ENCODE data around the gene NANS. TPM values are rescaled to one million over a fixed set of nuclear protein-coding genes. Genes with fewer than 3 reads are reported as not detected.
A peak's percentile ranks its signal among the peaks of the same experiment; 100 is the strongest.

Gene NANS
- total RNA-seq, 1 experiment from 2014 or later = 40.4 TPM

- no peaks in the 10 kb centered on the region for H3K27me3 Mint-ChIP-seq (ENCODE audit: low read depth)
These were observed 31.8 kb upstream of the NANS start for GRCh38 chr9:98024702-98025101.

More at GRCh38 chr9:98024702-98025101, 31.8 kb upstream of the NANS start:
- no peaks in the 10 kb centered on the region for H3K9me3 ChIP-seq (ENCODE audit: control insufficient read depth, low read depth, low read length)
- no peak overlapping the region for H3K23ac ChIP-seq (ENCODE audit: insufficient read length, low read depth, low read length)
- H3T11ph ChIP-seq (ENCODE audit: low read length) = no peak overlapping the region
- H3K79me2 ChIP-seq (ENCODE audit: insufficient read depth, low read length) = no peaks in the 10 kb centered on the region
- no peak overlapping the region for H3K4me2 ChIP-seq (ENCODE audit: insufficient read depth, insufficient read length, low read length)
- no peak overlapping the region for H2BK20ac ChIP-seq (ENCODE audit: low read depth, low read length, poor library complexity, severe bottlenecking)
- H2AK5ac ChIP-seq (ENCODE audit: insufficient read length, low read length) = no peak overlapping the region
- no peak for DNase-seq
- H2BK15ac ChIP-seq (ENCODE audit: low read depth, low read length) = no peak overlapping the region
- H4K8ac ChIP-seq (replicated peaks; ENCODE audit: insufficient read length, low read depth, low read length) = no peak overlapping the region
- no peak overlapping the region for H3K4me3 Mint-ChIP-seq
- H2BK120ac ChIP-seq (ENCODE audit: low read depth, low read length, poor library complexity, severe bottlenecking) = no peak overlapping the region
- no peak overlapping the region for H4K5ac ChIP-seq (ENCODE audit: insufficient read length, low read depth, low read length)
- no peak overlapping the region for H2AFZ ChIP-seq (ENCODE audit: low read length)
- H3K79me1 ChIP-seq (ENCODE audit: insufficient read depth, low read depth, low read length, poor library complexity, severe bottlenecking) = no peaks in the 10 kb centered on the region
- H3K18ac ChIP-seq (ENCODE audit: insufficient read length, low read depth, low read length) = no peak overlapping the region
- no peaks in the 10 kb centered on the region for H3K4me1 ChIP-seq (ENCODE audit: insufficient read depth, low read length)
- H3K9me3 Mint-ChIP-seq = no peaks in the 10 kb centered on the region
- H3K27me3 ChIP-seq (ENCODE audit: insufficient read depth, low read length) = no peaks in the 10 kb centered on the region
- no peak overlapping the region for H3K56ac ChIP-seq (ENCODE audit: insufficient read length, low read depth, low read length)
- no peaks in the 10 kb centered on the region for H3K4me1 Mint-ChIP-seq
- H3K27ac ChIP-seq (ENCODE audit: insufficient read length, low read depth, low read length) = no peak overlapping the region
- no peaks in the 10 kb centered on the region for H4K20me1 ChIP-seq (ENCODE audit: control insufficient read depth, insufficient read depth, insufficient read length)
- H3K4ac ChIP-seq (ENCODE audit: low read depth, low read length) = no peak overlapping the region
- no peak overlapping the region for H4K91ac ChIP-seq (ENCODE audit: insufficient read length, low read depth, low read length)
- peak overlapping the region in 1 of 3 experiments; percentile 2; a peak in 1 of 7 replicates for H3K27ac Mint-ChIP-seq
- no peaks in the 10 kb centered on the region; a peak in 1 of 7 replicates for H3K36me3 Mint-ChIP-seq (ENCODE audit: insufficient read depth in 1 of 3, low read depth in 3 of 3)
- H3K14ac ChIP-seq (ENCODE audit: insufficient read depth, low read length) = no peak overlapping the region
- H3K23me2 ChIP-seq (ENCODE audit: insufficient read length, low read depth, low read length, poor library complexity, severe bottlenecking) = no peaks in the 10 kb centered on the region
- H2BK12ac ChIP-seq (ENCODE audit: insufficient read length, low read depth, low read length) = no peak overlapping the region
- TF ChIP-seq CTCF (conservative IDR thresholded peaks at IDR 0.05) = no peak
- no peak overlapping the region for H2BK5ac ChIP-seq (ENCODE audit: insufficient read length, low read length)
- H3K9ac ChIP-seq (ENCODE audit: extremely low read depth, insufficient read length, low read length) = no peak overlapping the region
- no CpG with 5 or more reads among the region's 1 CpG for WGBS (ENCODE audit: extremely low coverage, insufficient read length, low lambda C conversion rate)
